ENCODE measurements around the gene UCHL5. TPM values are rescaled to one million over a fixed set of nuclear protein-coding genes. Genes with fewer than 3 reads are reported as not detected.

Gene UCHL5
- 43.5 and 50.2 TPM in 2 replicates for total RNA-seq (2014; rRNA removed; shearing (Covaris generic))

- DNase-seq (ENCODE audit: low read depth) = peak; percentile 99
These were observed at the start of gene UCHL5, which contains the start of gene RO60 for GRCh38 chr1:193059282-193060114. Gene UCHL5, minus strand, starts transcription at chr1:193059360. Its CDS starts 100 bp downstream, at chr1:193059260. Gene RO60, plus strand, starts transcription at chr1:193059612. Its CDS starts 9,443 bp downstream, at chr1:193069055.

DNA sequence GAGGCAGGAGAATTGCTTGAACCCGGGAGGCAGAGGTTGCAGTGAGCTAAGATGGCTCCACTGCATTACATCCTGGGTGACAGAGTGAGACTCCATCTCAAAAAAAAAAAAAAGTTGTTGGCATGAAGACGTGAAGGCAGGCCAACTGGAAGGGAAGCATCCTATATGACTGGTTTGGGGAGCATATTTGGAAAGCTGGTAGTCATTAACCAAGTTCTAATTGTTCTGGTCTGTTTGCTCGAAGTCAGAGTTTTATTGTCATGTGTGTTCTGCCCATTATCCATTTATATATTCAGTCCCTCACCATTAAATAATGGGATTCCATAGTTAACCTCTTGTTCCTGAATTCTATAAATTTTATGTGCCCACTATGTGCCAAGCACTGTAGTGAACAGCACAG, 49.3 kb upstream of the UCHL5 start:
- no peak for DNase-seq (ENCODE audit: low read depth)

DNA sequence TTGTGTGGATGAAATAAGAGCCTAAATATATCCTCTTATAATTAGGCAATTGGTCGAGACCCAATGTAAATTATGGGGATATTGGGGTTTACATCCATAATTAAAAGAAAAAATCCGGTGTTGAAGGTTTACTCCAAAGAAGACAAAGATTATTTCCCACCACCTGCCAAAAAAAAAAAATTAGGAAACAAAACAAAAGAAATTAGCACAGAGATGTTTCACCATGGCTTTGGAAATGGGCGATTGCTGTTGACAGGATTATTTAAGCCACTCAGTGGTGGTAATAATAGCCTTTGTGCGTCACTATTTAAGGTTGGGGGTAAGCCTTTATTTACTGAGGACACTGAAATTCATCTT, 46.6 kb upstream of the UCHL5 start:
- DNase-seq (ENCODE audit: low read depth) = no peak

- peak; percentile 93 for DNase-seq (ENCODE audit: low read depth)
These were observed 46.0 kb upstream of the UCHL5 start, which contains the start of gene GLRX2 for GRCh38 chr1:193104907-193105820. Gene GLRX2, minus strand, starts transcription at chr1:193105414. Its CDS starts 32 bp downstream, at chr1:193105382.

GRCh38 chr1:193104502-193104906, 45.3 kb upstream of the UCHL5 start:
- peak; percentile 61 for DNase-seq (ENCODE audit: low read depth)

- no peak for DNase-seq (ENCODE audit: low read depth)
These were observed 44.8 kb upstream of the UCHL5 start for GRCh38 chr1:193103759-193104501.

DNA sequence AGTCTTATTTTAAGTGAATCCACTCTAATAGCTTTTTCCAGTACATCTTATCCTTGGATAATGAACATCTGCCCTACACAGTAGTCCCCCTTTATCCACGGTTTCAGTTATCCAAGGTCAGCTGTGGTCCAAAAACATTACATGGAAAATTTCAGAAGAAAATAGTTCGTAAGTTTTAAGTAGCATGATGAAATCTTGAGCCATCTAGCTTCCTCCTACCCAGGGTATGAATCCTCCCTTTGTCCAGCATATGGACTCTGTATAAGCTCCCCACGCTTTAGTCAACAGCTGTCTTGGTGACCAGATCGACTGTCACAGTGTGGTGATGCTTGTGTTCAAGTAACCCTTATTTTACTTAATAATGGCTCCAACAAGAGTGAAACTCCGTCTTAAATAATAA, 43.5 kb upstream of the UCHL5 start:
- no peak for DNase-seq (ENCODE audit: low read depth)

- DNase-seq (ENCODE audit: low read depth) = no peak
These were observed 35.0 kb upstream of the UCHL5 start for GRCh38 chr1:193094112-193094511.

DNA sequence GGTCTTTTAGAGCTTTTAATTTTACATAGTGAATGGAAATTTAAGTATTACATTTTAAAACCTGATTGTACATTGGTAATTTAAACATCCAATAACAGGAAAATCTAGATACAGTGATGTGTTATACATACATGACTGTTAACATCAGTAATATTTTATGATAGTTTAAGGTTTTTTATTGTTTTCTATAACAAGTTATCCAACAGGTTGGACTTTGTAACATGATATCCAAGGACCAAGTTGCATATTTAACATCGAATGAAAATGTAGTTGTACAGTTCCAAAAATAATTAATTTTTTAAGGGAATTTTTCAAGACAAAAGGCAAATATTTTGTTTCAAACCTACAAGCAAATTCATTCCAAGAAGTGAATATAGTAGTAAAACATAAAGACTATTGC, 31.7 kb upstream of the UCHL5 start:
- no peak for DNase-seq (ENCODE audit: low read depth)

DNA sequence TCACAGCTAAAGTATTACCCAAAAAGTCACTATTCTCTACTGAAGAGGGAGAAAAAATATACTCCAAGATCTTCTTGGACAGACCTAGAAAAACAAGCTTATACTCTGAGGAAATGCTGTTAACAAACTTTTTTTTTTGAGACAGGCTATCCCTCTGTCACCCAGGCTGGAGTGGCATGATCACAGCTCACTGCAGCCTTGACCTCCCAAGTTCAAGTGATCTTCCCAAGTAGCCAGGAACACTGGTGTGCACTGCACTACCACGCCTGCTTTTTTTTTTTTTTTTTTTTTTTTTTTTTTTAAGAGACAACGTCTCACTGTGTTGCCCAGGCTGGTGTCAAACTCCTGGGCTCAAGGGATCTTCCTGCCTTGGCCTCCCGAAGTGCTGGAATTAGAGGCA, 28.7 kb upstream of the UCHL5 start:
- no peak for DNase-seq (ENCODE audit: low read depth)

- no peak for DNase-seq (ENCODE audit: low read depth)
These were observed 27.2 kb upstream of the UCHL5 start for GRCh38 chr1:193086342-193086741.

DNA sequence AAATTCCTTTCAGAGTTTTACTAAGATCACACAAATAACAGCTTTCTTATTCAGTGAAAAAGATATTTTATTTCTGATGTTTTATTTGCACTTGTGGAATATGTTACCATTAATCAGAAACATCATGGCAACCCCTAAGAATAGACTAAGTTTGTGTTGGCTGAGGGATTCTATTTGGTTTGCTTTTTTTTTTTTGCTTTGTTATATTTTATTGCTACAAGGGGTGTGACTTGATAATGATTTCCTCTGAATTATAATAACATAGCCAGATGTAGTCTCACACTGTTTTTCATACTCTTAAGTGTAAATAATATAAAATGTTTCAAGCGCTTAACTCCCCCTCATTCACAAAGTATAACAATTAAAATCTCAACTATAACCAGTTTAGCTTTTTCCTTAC, 26.1 kb upstream of the UCHL5 start:
- no peak for DNase-seq (ENCODE audit: low read depth)

GRCh38 chr1:193083365-193084088, 24.4 kb upstream of the UCHL5 start:
- no peak for DNase-seq (ENCODE audit: low read depth)

- DNase-seq (ENCODE audit: low read depth) = no peak
These were observed 20.0 kb upstream of the UCHL5 start for GRCh38 chr1:193079187-193079586.

DNA sequence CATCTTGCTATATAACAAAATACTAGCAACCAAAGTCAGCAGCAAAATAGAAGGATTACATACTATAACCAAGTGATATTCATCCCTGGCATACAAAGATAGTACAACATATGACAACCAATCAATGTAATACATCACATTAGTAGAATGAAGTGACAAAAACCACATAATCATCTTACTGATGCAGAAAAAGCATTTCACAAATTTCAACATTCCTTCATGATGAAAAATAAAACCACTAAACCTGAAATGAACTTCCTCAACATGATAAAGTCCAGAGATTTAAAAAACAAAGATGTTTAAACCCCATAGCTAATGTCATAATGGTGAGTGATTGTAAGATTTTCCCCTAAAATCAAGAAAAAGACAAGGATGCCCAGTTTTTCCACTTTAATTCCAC, 18.8 kb upstream of the UCHL5 start:
- DNase-seq (ENCODE audit: low read depth) = no peak

DNA sequence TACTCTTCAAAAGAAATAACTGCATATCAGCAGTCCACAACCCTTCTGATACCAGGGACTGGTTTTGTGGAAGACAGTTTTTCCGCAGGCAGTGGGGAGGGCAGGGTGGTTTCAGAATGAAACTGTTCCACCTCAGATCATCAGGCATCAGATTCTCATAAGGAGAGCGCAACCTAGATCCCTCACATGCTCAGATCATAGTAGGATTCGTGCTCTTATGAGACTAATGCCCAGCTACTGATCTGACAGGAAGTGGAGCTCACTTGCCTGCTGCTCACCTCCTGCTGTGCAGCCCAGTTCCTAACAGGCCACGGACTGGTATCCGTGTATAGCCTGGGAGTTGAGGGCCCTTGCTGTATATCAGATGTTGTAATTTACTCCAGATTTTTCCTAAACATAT, 11.8 kb upstream of the UCHL5 start:
- DNase-seq (ENCODE audit: low read depth) = peak; percentile 30

- no peak for DNase-seq (ENCODE audit: low read depth)
These were observed 11.2 kb upstream of the UCHL5 start for GRCh38 chr1:193070386-193070753.

GRCh38 chr1:193069748-193070385, 10.7 kb upstream of the UCHL5 start:
- peak; percentile 44 for DNase-seq (ENCODE audit: low read depth)

- DNase-seq (ENCODE audit: low read depth) = no peak
These were observed 8.9 kb upstream of the UCHL5 start for GRCh38 chr1:193068013-193068412.

GRCh38 chr1:193066606-193067005, 7.4 kb upstream of the UCHL5 start:
- no peak for DNase-seq (ENCODE audit: low read depth)

GRCh38 chr1:193065954-193066353, 6.8 kb upstream of the UCHL5 start:
- no peak for DNase-seq (ENCODE audit: low read depth)

Measured in Daoy (cell line).